MCF 10A (cell line): ENCODE data around the gene SIX4. TPM values are rescaled to one million over a fixed set of nuclear protein-coding genes. Genes with fewer than 3 reads are reported as not detected.
A peak's percentile ranks its signal among the peaks of the same experiment; 100 is the strongest.

Experiments used
- BruUV-seq: library from RNA; stranded (reverse); fragments of 400-500 nt; replicated peaks from 2 replicates; lab custom pipeline; 2021; lab: Mats Ljungman, UMichigan
- CTCF ChIA-PET: fragments of 300-600 bp; sonication (Branson Sonifier 250); formaldehyde crosslinking; extraction: SDS; loops from one replicate; lab custom pipeline; 2021; ENCODE audit warnings: antibody characterized with exemption, inconsistent platforms; lab: Yijun Ruan, JAX
- POLR2A ChIA-PET: fragments of 300-600, 350-650 bp; sonication (Branson Sonifier 250); formaldehyde crosslinking; extraction: SDS; loops from one replicate; lab custom pipeline; 2020; ENCODE audit warnings: antibody characterized with exemption, inconsistent platforms; lab: Yijun Ruan, JAX
- DNase-seq: peaks from one replicate; pipeline ENCODE4 v3.0.0-alpha.2; 2018; ENCODE audit not compliant: unreplicated experiment
- H3K27ac Mint-ChIP-seq: one replicate; pipeline ENCODE4 v1.8.0; 2022; ENCODE audit warnings: mild to moderate bottlenecking, low read depth, mixed read lengths; ENCODE audit not compliant: unreplicated experiment
- H3K27me3 Mint-ChIP-seq: one replicate; pipeline ENCODE4 v1.8.0; 2022; ENCODE audit warnings: mixed read lengths; ENCODE audit not compliant: insufficient read depth, unreplicated experiment
- H3K36me3 Mint-ChIP-seq: one replicate; pipeline ENCODE4 v1.8.0; 2022; ENCODE audit warnings: mild to moderate bottlenecking, moderate library complexity, mixed read lengths; ENCODE audit not compliant: insufficient read depth, unreplicated experiment
- H3K4me1 Mint-ChIP-seq: one replicate; pipeline ENCODE4 v1.8.0; 2022; ENCODE audit warnings: mixed read lengths; ENCODE audit not compliant: insufficient read depth, unreplicated experiment
- H3K4me3 Mint-ChIP-seq: one replicate; pipeline ENCODE4 v1.8.0; 2022; ENCODE audit warnings: mild to moderate bottlenecking, moderate library complexity, mixed read lengths; ENCODE audit not compliant: unreplicated experiment
- H3K9me3 Mint-ChIP-seq: one replicate; pipeline ENCODE4 v1.8.0; 2022; ENCODE audit warnings: mixed read lengths; ENCODE audit not compliant: unreplicated experiment
- intact Hi-C: fragments of 100-400 bp; cut with micrococcal nuclease; formaldehyde crosslinking; loops from 2 replicates; pipeline ENCODE4 v1.14.1; 2022
- total RNA-seq: library from RNA; stranded (reverse); gene quantifications from 2 replicates; pipeline ENCODE4 v1.2.3, GENCODE V29; 2022
- TF ChIP-seq, protein P1 (sequence below): fragments of 200-600 bp; IDR thresholded peaks from one replicate; pipeline ENCODE4 v1.8.0; 2022; ENCODE audit warnings: antibody characterized with exemption, mild to moderate bottlenecking; ENCODE audit not compliant: unreplicated experiment

SIX4 gene
- total RNA-seq, 1 experiment from 2014 or later, result 13.6 TPM

DNA sequence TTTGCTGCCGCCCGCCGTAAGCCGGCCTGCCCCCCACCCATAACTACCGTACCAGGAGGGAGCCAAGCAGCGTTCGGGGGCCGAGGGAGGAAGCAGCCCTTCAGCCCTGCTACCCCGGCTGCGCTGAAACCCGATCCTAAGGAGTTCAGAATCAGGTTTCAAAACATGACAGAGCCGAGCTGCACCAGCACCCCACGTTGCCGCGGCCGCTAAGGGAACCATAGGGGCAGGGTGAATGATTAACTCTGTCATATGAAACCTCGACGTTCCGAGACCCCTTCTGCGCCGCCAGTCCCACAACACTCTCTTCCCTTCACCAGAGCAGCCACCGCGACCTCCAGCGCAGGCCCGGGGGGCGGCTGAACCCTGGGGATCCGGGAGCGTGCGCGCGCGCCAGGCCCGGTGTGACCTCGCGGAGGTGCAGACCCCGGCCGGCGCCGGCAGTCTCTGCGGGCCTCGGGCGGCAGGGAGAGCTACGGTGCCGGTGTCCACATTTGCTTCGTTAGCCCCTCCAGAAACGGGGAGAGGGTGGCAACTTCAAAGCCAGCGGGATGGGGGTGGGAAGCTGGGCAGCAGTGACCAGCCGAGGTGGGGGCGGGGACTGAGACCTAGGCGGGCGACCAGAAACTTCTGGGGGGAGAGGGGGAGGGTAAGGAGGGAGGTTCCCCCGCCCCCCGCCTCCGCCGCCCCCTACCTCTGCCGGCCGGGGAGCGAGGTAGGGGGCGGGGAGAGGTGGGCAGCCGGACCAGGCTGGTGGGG is 1.6 kb downstream of the SIX4 start:
- ChIA-PET POLR2A (interaction anchor here (1.0 to 4.3 kb wide), 6 partner anchors 11 to 304 kb away, joined by 3 to 45 read pairs (median 12); partner anchors contain the start of genes MNAT1, SLC38A6 and TRMT5), CTCF (interaction anchor here (0.5 to 3.5 kb wide), 10 partner anchors 11 to 739 kb away, joined by 3 to 15 read pairs (median 3); partner anchors contain the start of gene MNAT1)
- Mint-ChIP-seq H3K27me3 (no peaks in the 10 kb centered on the region), H3K27ac (peak overlapping the region; percentile 51), H3K9me3 (no peaks in the 10 kb centered on the region), H3K4me3 (peak overlapping the region; percentile 91), H3K36me3 (peaks cover 11% of the 10 kb centered on the region), H3K4me1 (no peaks in the 10 kb centered on the region)
- TF ChIP-seq, protein P1, sequence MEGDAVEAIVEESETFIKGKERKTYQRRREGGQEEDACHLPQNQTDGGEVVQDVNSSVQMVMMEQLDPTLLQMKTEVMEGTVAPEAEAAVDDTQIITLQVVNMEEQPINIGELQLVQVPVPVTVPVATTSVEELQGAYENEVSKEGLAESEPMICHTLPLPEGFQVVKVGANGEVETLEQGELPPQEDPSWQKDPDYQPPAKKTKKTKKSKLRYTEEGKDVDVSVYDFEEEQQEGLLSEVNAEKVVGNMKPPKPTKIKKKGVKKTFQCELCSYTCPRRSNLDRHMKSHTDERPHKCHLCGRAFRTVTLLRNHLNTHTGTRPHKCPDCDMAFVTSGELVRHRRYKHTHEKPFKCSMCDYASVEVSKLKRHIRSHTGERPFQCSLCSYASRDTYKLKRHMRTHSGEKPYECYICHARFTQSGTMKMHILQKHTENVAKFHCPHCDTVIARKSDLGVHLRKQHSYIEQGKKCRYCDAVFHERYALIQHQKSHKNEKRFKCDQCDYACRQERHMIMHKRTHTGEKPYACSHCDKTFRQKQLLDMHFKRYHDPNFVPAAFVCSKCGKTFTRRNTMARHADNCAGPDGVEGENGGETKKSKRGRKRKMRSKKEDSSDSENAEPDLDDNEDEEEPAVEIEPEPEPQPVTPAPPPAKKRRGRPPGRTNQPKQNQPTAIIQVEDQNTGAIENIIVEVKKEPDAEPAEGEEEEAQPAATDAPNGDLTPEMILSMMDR, result no peak
- BruUV-seq, result no TSS peak
- intact Hi-C loops, result loop anchor here (1.0 to 5.0 kb wide), 4 partner anchors 98 to 530 kb away; no protein-coding TSS in a partner anchor
- DNase-seq, result peak; percentile 73

DNA sequence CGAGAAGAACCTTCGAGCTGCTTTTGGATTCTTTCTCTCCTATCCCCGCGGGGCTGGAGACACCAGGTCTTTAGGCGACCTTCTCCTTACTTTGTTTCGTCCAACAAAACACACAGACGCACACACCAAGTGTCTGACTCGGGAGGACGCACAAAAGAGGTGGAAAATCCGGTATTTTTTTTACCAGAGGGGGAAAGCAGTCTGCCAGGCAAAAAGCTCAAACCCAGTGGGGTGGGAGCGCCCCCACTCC is 2.1 kb downstream of the SIX4 start:
- Mint-ChIP-seq H3K4me1 (no peaks in the 10 kb centered on the region), H3K27ac (peak overlapping the region; percentile 51), H3K9me3 (no peaks in the 10 kb centered on the region), H3K4me3 (peak overlapping the region; percentile 91), H3K27me3 (no peaks in the 10 kb centered on the region), H3K36me3 (peaks cover 10% of the 10 kb centered on the region)
- DNase-seq, result peak; percentile 45
- no TSS peak for BruUV-seq
- TF ChIP-seq, protein P1, result no peak
- intact Hi-C loops, result loop anchor here (2.0 to 5.0 kb wide), 3 partner anchors 97 to 530 kb away; no protein-coding TSS in a partner anchor
- CTCF ChIA-PET, result interaction anchor here (0.5 to 3.5 kb wide), 10 partner anchors 11 to 739 kb away, joined by 3 to 15 read pairs (median 3); partner anchors contain the start of gene MNAT1
- POLR2A ChIA-PET, result interaction anchor here (1.0 to 4.3 kb wide), 5 partner anchors 11 to 305 kb away, joined by 3 to 45 read pairs (median 15); partner anchors contain the start of genes MNAT1, SLC38A6 and TRMT5

GRCh38 chr14:60721326-60722106 is 2.6 kb downstream of the SIX4 start:
- Mint-ChIP-seq H3K4me1 (no peaks in the 10 kb centered on the region), H3K36me3 (peaks cover 7% of the 10 kb centered on the region), H3K27ac (peak overlapping the region; percentile 51), H3K27me3 (no peaks in the 10 kb centered on the region), H3K4me3 (peak overlapping the region; percentile 91), H3K9me3 (no peaks in the 10 kb centered on the region)
- intact Hi-C loops, result loop anchor here (2.0 to 5.0 kb wide), 3 partner anchors 97 to 531 kb away; no protein-coding TSS in a partner anchor
- TF ChIP-seq, protein P1, result peak; percentile 37
- DNase-seq, result peak; percentile 67
- POLR2A ChIA-PET, result interaction anchor here (0.6 to 4.3 kb wide), 10 partner anchors 12 to 363 kb away, joined by 3 to 45 read pairs (median 4); partner anchors contain the start of genes MNAT1, SLC38A6 and TRMT5
- CTCF ChIA-PET, result interaction anchor here (0.6 to 3.5 kb wide), 12 partner anchors 12 to 740 kb away, joined by 3 to 15 read pairs (median 3); partner anchors contain the start of gene MNAT1
- BruUV-seq, result no TSS peak
